GM12865 (cell line): ENCODE measurements around the gene CHID1.

Experiments used
- DNase-seq: peaks from one replicate; pipeline ENCODE4 v3.0.0; 2010; ENCODE audit warnings: low read depth
- H3K4me3 ChIP-seq: 2 replicates; pipeline ENCODE4 v1.5.1; 2011; ENCODE audit warnings: mild to moderate bottlenecking, low read depth, low read length, control low read depth
- TF ChIP-seq, protein P1 (sequence below): IDR thresholded peaks from 2 replicates; pipeline ENCODE4 v1.5.1; 2011; ENCODE audit warnings: low read length, control low read depth, low read depth, inconsistent platforms; ENCODE audit not compliant: insufficient read depth; ENCODE audit errors: missing control alignments

Gene CHID1

DNA sequence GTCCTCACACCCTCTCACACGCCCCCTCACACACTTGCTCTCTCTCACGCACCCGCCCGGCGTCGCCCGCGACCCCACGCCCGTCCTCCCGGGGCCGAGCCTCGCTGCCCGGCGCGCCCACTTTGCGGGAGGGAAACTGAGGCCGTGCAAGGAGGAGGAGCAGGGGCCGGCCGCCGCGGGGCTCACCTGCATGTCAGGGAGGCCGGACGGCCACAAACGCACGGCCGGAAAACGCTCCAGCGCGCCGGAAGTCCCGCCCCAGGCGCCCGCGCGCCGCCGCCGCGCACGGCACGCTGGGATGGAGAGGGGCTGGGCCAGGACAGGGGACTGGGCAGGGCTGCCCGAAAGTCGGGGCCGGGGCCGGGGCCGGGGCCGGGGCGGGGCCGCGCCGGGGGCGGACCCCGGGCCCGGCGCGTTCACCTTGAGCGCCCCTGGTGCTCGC is at the start of gene CHID1:
CHID1 (minus strand) TSS at position 222 of the 442 bp plus-strand sequence. CDS start 5,994 bp downstream, outside the sequence.
- peak within 1 kb of the TSS; percentile 92 for H3K4me3 ChIP-seq
- DNase-seq = peak; percentile 91
- TF ChIP-seq, protein P1, sequence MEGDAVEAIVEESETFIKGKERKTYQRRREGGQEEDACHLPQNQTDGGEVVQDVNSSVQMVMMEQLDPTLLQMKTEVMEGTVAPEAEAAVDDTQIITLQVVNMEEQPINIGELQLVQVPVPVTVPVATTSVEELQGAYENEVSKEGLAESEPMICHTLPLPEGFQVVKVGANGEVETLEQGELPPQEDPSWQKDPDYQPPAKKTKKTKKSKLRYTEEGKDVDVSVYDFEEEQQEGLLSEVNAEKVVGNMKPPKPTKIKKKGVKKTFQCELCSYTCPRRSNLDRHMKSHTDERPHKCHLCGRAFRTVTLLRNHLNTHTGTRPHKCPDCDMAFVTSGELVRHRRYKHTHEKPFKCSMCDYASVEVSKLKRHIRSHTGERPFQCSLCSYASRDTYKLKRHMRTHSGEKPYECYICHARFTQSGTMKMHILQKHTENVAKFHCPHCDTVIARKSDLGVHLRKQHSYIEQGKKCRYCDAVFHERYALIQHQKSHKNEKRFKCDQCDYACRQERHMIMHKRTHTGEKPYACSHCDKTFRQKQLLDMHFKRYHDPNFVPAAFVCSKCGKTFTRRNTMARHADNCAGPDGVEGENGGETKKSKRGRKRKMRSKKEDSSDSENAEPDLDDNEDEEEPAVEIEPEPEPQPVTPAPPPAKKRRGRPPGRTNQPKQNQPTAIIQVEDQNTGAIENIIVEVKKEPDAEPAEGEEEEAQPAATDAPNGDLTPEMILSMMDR = no peak

DNA sequence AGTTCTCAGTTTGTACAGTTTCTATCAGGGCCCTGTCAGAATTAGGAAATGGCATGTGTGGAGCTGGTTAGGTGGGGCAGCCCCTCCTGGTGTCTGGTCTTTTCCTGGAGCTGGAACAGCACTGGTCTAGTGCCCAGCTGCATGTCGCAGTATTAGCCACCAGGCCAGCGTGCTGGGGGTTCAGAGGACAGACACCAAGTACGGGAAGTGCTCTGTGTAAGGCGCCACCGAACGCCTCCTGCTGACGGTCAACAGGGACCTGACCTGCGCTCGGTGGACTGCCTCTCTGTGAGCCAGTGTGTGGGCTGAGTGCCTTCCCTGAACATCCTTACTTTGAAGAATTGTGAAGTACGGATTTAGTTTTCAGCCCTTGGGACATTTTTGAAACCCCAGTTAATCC is 49.0 kb upstream of the CHID1 start:
- no peak for DNase-seq

DNA sequence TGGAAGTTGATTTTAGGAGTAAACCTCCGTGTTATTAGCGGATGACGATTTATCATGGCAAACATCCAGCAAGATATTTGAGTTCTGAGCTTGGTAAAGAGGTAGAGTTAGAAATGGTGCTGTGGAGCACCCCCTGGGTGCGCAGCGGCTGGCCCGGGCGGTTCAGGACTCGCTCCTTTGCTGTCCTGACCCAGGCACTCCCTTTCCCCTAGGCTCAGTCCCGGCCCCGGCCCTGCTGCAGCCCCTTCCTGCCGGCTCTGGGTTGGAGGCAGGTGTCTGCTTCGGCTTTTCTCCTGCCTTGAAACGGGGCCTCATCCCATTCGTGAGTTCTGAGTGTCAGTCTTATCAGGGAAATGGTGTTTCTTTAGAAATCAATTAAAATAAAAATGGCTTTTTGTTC is 48.4 kb upstream of the CHID1 start:
- no peak overlapping the region for H3K4me3 ChIP-seq
- TF ChIP-seq, protein P1 = no peak
- DNase-seq = no peak

More for the DNA sequence above, 49.0 kb upstream of the CHID1 start:
- TF ChIP-seq, protein P1 = no peak
- H3K4me3 ChIP-seq = no peak overlapping the region

DNA sequence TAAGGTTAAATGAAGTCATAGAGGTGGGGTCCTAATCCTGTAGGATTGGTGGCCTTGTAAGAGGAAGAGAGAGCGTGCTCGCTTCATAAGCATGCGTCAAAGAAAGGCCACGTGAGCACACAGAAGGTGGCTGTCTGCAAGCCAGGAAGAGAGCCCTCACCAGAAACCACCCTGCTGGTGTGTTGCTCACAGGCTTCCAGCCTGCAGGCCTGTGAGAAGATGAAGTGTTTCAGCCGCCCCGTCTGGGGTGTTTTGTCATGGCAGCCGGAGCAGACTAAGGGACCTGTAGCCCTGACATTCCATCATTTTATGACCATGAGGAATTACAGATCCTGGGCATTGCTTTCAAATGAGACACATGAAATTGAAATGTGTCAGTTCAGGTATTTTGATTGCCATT is 47.5 kb upstream of the CHID1 start:
- TF ChIP-seq, protein P1 = no peak
- no peak for DNase-seq
- H3K4me3 ChIP-seq = no peak overlapping the region

DNA sequence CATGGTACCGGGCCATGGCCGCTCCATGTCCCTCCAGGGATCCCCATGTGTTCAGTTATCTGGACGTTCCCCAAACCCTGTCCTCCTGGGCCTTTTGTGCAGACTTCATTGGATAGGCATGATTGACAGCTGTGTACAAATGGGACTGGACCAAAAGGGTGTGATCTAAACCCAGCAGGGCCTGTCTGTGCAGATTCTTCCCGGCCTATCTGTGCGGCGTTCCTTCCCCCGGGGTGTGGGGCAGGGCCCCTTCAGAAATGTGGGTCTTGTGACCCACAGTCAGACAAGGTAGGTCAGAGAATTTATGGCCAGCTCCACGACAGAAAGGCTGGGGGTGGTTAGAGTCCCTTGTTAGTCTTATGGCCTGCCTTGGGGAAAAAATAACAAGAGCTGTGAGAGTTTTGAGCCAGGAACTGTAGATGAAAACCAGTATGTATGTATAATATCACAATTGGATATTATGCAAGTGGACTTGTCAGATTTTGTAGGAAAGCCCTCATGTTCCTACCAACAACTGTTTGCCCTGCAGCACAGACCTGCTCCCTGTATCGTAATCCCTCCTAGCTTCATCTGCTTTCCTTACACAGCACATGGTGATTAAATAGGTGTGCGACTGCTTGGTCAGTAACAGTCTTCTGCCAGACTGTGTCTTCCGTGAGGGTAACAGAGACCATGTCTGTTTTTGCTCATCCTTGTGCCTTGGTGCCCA is 46.8 kb upstream of the CHID1 start:
- no peak overlapping the region for H3K4me3 ChIP-seq
- TF ChIP-seq, protein P1 = no peak
- DNase-seq = no peak

DNA sequence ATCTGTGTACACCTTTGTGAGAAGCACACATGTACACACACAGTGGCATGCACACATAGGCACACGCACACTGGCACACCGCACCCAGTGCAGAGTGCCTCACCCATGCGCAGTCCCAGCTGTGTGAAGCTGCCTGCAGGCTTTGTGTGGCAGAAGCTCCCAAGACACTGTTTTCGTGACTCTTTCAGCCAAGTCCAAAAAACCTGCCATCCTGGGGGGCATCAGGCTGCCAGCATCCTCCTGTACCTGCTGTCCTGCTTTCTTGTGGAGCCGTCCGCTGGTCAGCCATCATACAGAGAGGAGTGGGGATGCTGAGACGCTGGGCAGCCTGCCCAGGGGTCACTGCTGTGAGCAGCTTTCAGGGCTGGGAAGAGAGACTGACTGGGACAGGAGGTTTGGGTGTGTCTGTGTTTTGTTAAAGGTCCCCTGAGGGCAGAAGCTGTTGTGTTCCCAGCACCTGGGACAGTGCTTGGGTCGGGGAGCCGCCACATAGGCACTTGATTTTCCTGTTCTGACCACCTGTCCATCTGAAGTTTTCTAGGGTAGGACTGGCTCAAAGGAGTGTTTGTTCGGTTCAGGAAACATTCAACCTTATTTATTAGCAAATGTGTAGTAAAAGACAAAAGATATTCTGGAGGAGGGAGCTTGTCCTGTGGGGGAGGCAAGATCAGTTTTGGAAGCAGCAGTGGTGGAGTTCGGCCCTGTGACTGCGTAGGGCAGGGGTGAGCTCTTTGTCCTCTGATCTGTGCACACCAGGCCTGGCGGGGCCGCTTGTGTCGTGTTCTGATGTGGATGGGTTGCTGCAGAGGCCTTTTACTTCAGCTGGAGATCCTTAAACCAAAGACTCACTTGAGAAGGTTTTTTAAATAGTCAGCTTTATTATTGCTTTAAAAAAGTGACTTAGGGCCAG is 44.8 kb upstream of the CHID1 start:
- TF ChIP-seq, protein P1 = no peak
- H3K4me3 ChIP-seq = no peak overlapping the region
- DNase-seq = no peak
